Stimulated activated CD8-positive, alpha-beta memory T cell treated with anti-CD3 and anti-CD28 coated beads, Interleukin-12 subunit alpha, Interleukin-12 subunit beta, amount 100 ng/mL, for 24 hours (primary cell): Measurements from ENCODE around the gene RASD2.
A peak's percentile ranks its signal among the peaks of the same experiment; 100 is the strongest.

Source experiments
- DNase-seq: peaks from one replicate; pipeline ENCODE4 v3.0.0-alpha.2; 2020; ENCODE audit errors: extremely low read depth

The RASD2 gene

GRCh38 chr22:35518811-35519210 is 21.8 kb upstream of the RASD2 start:
- DNase-seq, result no peak

GRCh38 chr22:35519306-35520000 is 21.2 kb upstream of the RASD2 start:
- DNase-seq, result no peak

GRCh38 chr22:35521358-35522224 is 19.0 kb upstream of the RASD2 start:
- no peak for DNase-seq

- DNase-seq, result no peak
Observed at GRCh38 chr22:35522225-35523149, 18.1 kb upstream of the RASD2 start.

- no peak for DNase-seq
Observed at GRCh38 chr22:35523167-35523947, 17.3 kb upstream of the RASD2 start.

DNA sequence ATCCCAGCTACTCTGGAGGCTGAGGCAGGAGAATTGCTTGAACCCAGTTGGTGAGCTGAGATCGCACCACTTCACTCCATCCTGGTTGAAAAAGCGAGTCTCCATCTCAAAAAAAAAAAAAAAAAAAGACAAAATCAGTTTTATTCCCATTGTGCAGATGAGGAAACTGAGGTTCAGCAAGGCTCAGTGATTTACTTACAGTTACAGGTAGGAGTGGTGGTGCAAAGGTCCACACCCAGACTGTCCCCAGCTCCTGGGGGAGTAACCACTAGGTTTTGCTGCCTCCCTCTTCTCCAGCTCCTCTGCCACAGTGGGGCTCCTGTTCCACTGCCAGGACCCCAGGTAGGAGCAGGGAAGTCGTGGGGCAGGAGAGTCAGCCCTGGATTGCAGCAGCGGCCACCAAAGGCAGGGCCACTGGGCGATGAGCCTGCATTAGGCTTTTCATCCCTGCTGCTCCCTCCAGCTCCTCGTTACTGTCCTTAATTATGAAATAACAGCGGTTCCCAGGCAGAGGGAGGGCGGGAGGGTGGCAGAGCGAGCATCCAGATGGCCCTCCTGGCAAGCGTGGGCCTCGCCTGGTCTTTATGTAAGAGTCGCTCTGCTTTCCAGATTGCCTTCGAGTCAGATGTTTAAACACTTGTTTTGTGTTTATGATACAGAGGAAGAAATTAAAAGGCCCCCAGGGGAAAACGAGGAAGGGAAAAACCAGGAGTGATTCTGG is 15.5 kb upstream of the RASD2 start:
- no peak for DNase-seq

- no peak for DNase-seq
Observed at GRCh38 chr22:35525687-35526332, 14.8 kb upstream of the RASD2 start.

- no peak for DNase-seq
Observed at GRCh38 chr22:35526333-35526979, 14.2 kb upstream of the RASD2 start.

GRCh38 chr22:35528927-35529326 is 11.7 kb upstream of the RASD2 start:
- no peak for DNase-seq

DNA sequence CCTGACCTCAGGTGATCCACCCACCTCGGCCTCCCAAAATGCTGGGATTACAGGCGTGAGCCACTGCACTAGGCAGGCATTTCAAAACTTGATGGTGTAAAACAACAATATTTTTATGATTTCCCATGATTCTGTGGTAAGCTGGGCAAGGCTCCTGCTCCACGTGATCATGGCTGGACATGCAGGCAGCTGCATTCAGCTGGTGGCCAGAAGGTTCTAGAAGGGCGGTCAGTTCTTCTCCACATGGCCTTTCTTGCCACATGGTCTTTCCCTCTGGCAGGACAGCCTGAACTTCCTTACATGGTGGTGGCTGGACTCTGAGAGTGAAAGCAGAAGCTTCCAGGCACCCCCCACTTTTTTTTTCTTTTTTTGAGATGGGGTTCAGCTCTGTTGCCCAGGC is 9.9 kb upstream of the RASD2 start:
- no peak for DNase-seq

DNA sequence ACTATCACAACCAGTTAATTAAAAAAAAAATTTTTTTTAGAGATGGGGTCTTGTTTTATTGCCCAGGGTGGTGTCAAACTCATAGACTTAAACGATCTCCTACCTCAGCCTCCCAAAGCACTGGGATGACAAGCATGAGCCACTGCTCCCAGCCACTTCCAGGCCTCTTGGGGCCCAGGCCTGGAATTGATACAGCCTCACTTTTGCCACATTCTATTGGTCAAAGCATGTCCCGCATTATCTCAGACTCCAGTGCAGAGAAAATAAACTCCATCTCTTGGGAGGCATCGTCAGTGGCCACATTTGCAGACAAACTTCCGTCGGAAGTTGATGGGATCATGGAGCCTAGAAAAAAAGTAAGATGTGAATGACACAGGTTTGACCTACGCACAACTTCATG is 9.4 kb upstream of the RASD2 start:
- DNase-seq, result no peak

GRCh38 chr22:35531676-35532075 is 9.0 kb upstream of the RASD2 start:
- no peak for DNase-seq

- DNase-seq, result no peak
Observed at GRCh38 chr22:35533365-35534029, 7.1 kb upstream of the RASD2 start.

DNA sequence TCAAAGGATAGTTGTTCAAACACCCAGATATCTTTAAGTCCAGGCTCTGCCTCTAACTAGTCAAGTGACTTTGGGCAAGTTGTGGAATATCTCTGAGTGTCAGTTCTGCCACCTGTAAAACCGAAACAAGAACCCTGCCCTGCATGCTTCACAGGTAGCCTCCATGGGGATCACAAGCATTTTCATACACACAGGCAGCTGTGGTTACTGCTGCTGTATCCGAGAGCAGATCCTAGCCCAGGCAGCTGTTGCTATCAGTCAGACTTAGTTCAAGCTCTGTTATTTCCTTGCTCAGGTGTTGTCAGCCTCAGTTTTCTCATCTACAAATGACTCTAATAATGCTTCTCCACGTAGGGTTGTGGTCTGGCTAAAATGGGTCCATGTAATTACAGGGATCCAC is 6.5 kb upstream of the RASD2 start:
- no peak for DNase-seq

DNA sequence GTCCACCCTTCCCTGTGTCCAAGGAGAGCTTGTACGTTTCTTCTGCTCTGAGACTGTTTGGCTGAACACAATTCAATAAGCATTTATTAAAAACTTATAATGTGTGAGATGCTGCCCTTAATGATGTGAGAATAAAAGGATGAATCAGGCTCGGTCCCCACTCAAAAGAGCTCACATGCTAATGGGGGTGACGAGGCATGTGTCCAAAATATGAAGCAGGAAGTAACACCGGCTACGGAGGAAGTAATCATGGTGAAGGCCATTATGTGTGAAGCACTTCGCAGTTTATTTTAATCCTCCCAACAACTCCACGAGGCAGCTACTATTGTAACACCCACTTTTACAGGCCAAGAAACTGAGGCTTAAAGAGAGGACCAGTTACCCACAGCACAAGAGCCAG is 3.4 kb upstream of the RASD2 start:
- no peak for DNase-seq

DNA sequence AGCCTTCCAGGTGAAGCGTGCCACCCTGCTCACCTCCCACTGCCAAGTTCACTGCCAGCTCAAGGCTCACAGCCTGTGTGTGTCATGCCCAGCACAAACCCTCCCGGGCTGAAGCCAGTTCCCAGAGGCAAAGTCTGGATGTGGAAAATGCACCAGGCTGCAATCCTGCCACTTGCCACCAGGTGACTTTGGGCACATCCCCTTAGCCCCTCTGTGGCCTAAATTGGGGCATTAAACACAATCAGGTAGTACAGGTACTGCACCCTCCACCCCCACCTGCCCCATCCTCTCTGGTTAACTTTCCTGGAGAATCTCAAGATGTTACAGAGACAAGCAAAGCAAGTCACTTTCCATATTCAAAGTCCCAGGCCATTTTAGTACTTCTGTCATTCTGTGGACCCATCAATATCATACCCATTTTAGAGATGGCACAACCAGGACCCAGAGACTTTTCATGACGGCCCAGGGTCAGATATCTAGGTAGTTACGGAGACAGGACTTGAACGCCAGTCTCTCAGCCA is 1.8 kb upstream of the RASD2 start:
- DNase-seq, result no peak

DNA sequence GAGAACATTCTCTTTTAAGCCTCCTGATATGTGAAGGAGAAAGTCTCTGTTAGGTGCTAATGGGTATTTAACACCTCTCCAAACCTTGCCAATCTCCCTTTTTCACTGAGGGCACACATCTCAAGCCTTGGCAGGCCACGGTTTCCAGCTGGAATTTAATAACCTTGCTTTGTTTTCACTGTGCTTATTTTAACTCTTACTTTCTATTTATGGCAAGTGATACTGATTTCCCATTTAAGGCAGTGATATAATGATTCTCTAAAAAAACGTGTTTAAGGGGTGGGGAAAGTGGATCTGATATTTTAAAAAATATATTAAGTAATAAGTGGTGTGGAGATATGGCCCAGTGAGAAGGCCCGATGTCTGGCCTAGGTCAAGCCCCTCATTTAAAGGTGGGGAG is 1.1 kb upstream of the RASD2 start:
- DNase-seq, result no peak

- DNase-seq, result peak; percentile 30
Observed at GRCh38 chr22:35539910-35540594, 579 bp upstream of the RASD2 start.
